ENCODE data around the gene BLOC1S2. TPM values are rescaled to one million over a fixed set of nuclear protein-coding genes. Genes with fewer than 3 reads are reported as not detected.

The BLOC1S2 gene
- total and polyA plus RNA-seq, 2 experiments from 2014 or later, result 56.7 to 97.6 TPM

- no peaks in the 10 kb centered on the region for H3K9me3 ChIP-seq (ENCODE audit: low read depth)
- no peak within 1 kb of the TSS for H3K9ac ChIP-seq
- peaks cover 7% of the 10 kb centered on the region; the same call in 1 of the 2 replicates for H3K4me1 ChIP-seq (ENCODE audit: insufficient read depth)
- H4K20me1 ChIP-seq (ENCODE audit: insufficient read depth), result no peaks in the 10 kb centered on the region
- H3K4me3 ChIP-seq, result no peak within 1 kb of the TSS
- no peaks in the 10 kb centered on the region for H3K79me2 ChIP-seq (ENCODE audit: insufficient read depth)
- in situ Hi-C loops (cut with MboI), result loop anchor here (25.0 kb wide), 1 partner anchor 557 kb away; no protein-coding TSS in a partner anchor
- no peak within 1 kb of the TSS for H3K27ac ChIP-seq
- TF ChIP-seq EZH2 (IDR thresholded peaks at IDR 0.05; ENCODE audit: insufficient read depth, poor library complexity, severe bottlenecking), result no peak
- TF ChIP-seq EZH2phosphoT487 (IDR thresholded peaks at IDR 0.05; ENCODE audit: insufficient read depth, low read depth), result no peak
- H3F3A ChIP-seq (ENCODE audit: insufficient read depth), result peaks cover 10% of the 10 kb centered on the region; the same call in 1 of the 2 replicates
- no peaks in the 10 kb centered on the region for H3K36me3 ChIP-seq (ENCODE audit: low read depth)
- peaks cover 63% of the 10 kb centered on the region for H3K27me3 ChIP-seq (replicated peaks; ENCODE audit: insufficient read depth)
- 23 to 28% methylated on average over 4 to 5 of the region's 5 CpGs for WGBS, 2 experiments (ENCODE audit: low coverage in 1 of 2, low lambda C conversion rate in 2 of 2, missing lambda C conversion rate in 2 of 2)
- DNase-seq, result no peak
- H3K4me2 ChIP-seq (ENCODE audit: unreplicated experiment), result no peak within 1 kb of the TSS
- no peak within 1 kb of the TSS for H2AFZ ChIP-seq
- no peaks in the 10 kb centered on the region for H3K9me2 ChIP-seq (ENCODE audit: insufficient read depth)
Observed at GRCh38 chr10:100330079-100330478, 43.6 kb upstream of the BLOC1S2 start, which contains the start of gene PKD2L1. PKD2L1 (minus strand) TSS chr10:100330228; CDS start chr10:100330103, 125 bp downstream.

GRCh38 chr10:100328198-100328597 lies 41.7 kb upstream of the BLOC1S2 start:
- no peak for DNase-seq
- Histone ChIP-seq H3K4me1 (ENCODE audit: insufficient read depth) (peaks cover 7% of the 10 kb centered on the region; the same call in 1 of the 2 replicates), H3F3A (ENCODE audit: insufficient read depth) (peaks cover 10% of the 10 kb centered on the region; the same call in 1 of the 2 replicates), H3K4me3 (no peak overlapping the region), H4K20me1 (ENCODE audit: insufficient read depth) (no peaks in the 10 kb centered on the region), H3K9me3 (ENCODE audit: low read depth) (no peaks in the 10 kb centered on the region), H3K27ac (no peak overlapping the region), H3K79me2 (ENCODE audit: insufficient read depth) (no peaks in the 10 kb centered on the region), H3K36me3 (ENCODE audit: low read depth) (no peaks in the 10 kb centered on the region), H3K27me3 (replicated peaks; ENCODE audit: insufficient read depth) (peaks cover 62% of the 10 kb centered on the region), H3K9me2 (ENCODE audit: insufficient read depth) (no peaks in the 10 kb centered on the region), H3K9ac (no peak overlapping the region), H2AFZ (no peak overlapping the region), H3K4me2 (ENCODE audit: unreplicated experiment) (no peak overlapping the region)
- 38 to 46% methylated on average over 5 of the region's 5 CpGs for WGBS, 2 experiments (ENCODE audit: low coverage in 1 of 2, low lambda C conversion rate in 2 of 2, missing lambda C conversion rate in 2 of 2)
- in situ Hi-C loops (cut with MboI), result loop anchor here (25.0 kb wide), 1 partner anchor 559 kb away; no protein-coding TSS in a partner anchor
- TF ChIP-seq EZH2phosphoT487 (IDR thresholded peaks at IDR 0.05; ENCODE audit: insufficient read depth, low read depth) (no peak), EZH2 (IDR thresholded peaks at IDR 0.05; ENCODE audit: insufficient read depth, poor library complexity, severe bottlenecking) (no peak)

DNA sequence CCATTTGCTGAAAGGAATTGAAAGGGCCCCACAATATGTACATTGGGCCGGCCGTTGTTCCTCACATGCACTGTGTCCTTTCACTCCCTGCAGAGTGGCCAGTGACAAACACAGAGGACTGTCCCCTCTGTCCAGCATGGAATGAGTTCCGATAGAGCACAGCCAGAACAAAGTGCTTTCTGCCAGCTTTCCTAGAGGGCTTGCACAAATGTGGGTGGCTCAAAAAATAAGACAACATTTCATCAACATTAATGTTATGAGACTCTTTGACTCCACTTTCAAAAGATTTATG lies 41.2 kb upstream of the BLOC1S2 start:
- no peaks in the 10 kb centered on the region for H3K79me2 ChIP-seq (ENCODE audit: insufficient read depth)
- peaks cover 10% of the 10 kb centered on the region; the same call in 1 of the 2 replicates for H3F3A ChIP-seq (ENCODE audit: insufficient read depth)
- peaks cover 7% of the 10 kb centered on the region; the same call in 1 of the 2 replicates for H3K4me1 ChIP-seq (ENCODE audit: insufficient read depth)
- DNase-seq, result no peak
- no peaks in the 10 kb centered on the region for H3K9me3 ChIP-seq (ENCODE audit: low read depth)
- no peaks in the 10 kb centered on the region for H3K9me2 ChIP-seq (ENCODE audit: insufficient read depth)
- in situ Hi-C loops (cut with MboI), result loop anchor here (25.0 kb wide), 1 partner anchor 560 kb away; no protein-coding TSS in a partner anchor
- H3K4me2 ChIP-seq (ENCODE audit: unreplicated experiment), result no peak overlapping the region
- H3K27ac ChIP-seq, result no peak overlapping the region
- H3K36me3 ChIP-seq (ENCODE audit: low read depth), result no peaks in the 10 kb centered on the region
- no peak overlapping the region for H2AFZ ChIP-seq
- no peak overlapping the region for H3K4me3 ChIP-seq
- TF ChIP-seq EZH2 (IDR thresholded peaks at IDR 0.05; ENCODE audit: insufficient read depth, poor library complexity, severe bottlenecking) (peak; percentile 39), EZH2phosphoT487 (IDR thresholded peaks at IDR 0.05; ENCODE audit: insufficient read depth, low read depth) (no peak)
- no peaks in the 10 kb centered on the region for H4K20me1 ChIP-seq (ENCODE audit: insufficient read depth)
- no peak overlapping the region for H3K9ac ChIP-seq
- WGBS, 2 experiments (ENCODE audit: low coverage in 1 of 2, low lambda C conversion rate in 2 of 2, missing lambda C conversion rate in 2 of 2), result 1 to 4% methylated on average over 3 of the region's 3 CpGs
- H3K27me3 ChIP-seq (replicated peaks; ENCODE audit: insufficient read depth), result peaks cover 60% of the 10 kb centered on the region

- Histone ChIP-seq H3K79me2 (ENCODE audit: insufficient read depth) (no peaks in the 10 kb centered on the region), H3K27ac (no peak overlapping the region), H3K4me3 (no peak overlapping the region), H3K27me3 (replicated peaks; ENCODE audit: insufficient read depth) (peaks cover 62% of the 10 kb centered on the region), H3F3A (ENCODE audit: insufficient read depth) (peaks cover 10% of the 10 kb centered on the region; the same call in 1 of the 2 replicates), H3K36me3 (ENCODE audit: low read depth) (no peaks in the 10 kb centered on the region), H3K9ac (no peak overlapping the region), H2AFZ (no peak overlapping the region), H3K4me1 (ENCODE audit: insufficient read depth) (peaks cover 7% of the 10 kb centered on the region; the same call in 1 of the 2 replicates), H3K9me2 (ENCODE audit: insufficient read depth) (no peaks in the 10 kb centered on the region), H4K20me1 (ENCODE audit: insufficient read depth) (no peaks in the 10 kb centered on the region), H3K4me2 (ENCODE audit: unreplicated experiment) (no peak overlapping the region), H3K9me3 (ENCODE audit: low read depth) (no peaks in the 10 kb centered on the region)
- in situ Hi-C loops (cut with MboI), result loop anchor here (25.0 kb wide), 1 partner anchor 560 kb away; no protein-coding TSS in a partner anchor
- WGBS, 2 experiments (ENCODE audit: low coverage in 1 of 2, low lambda C conversion rate in 2 of 2, missing lambda C conversion rate in 2 of 2), result 6 to 9% methylated on average over 8 of the region's 8 CpGs
- TF ChIP-seq EZH2 (IDR thresholded peaks at IDR 0.05; ENCODE audit: insufficient read depth, poor library complexity, severe bottlenecking), result no peak
- no peak for TF ChIP-seq EZH2phosphoT487 (IDR thresholded peaks at IDR 0.05; ENCODE audit: insufficient read depth, low read depth)
- peak; percentile 72 for DNase-seq
Observed at GRCh38 chr10:100327007-100327717, 40.7 kb upstream of the BLOC1S2 start.

All from GM23248 (cell line).